ENCODE results near the gene LAMTOR3.

The LAMTOR3 gene

GRCh38 chr4:99863804-99864203 is 30.4 kb downstream of the LAMTOR3 start:
- FAIRE-seq (no peak), DNase-seq (ENCODE audit: insufficient read length, low spot score) (no peak)

GRCh38 chr4:99861120-99861905 is 32.9 kb downstream of the LAMTOR3 start:
- DNase-seq (ENCODE audit: insufficient read length, low spot score) = no peak
- FAIRE-seq = no peak

- DNase-seq (ENCODE audit: insufficient read length, low spot score) = no peak
- no peak for FAIRE-seq
Measured at GRCh38 chr4:99860521-99860920, 33.7 kb downstream of the LAMTOR3 start.

GRCh38 chr4:99859618-99860017 is 34.6 kb downstream of the LAMTOR3 start:
- DNase-seq (ENCODE audit: insufficient read length, low spot score) (no peak), FAIRE-seq (no peak)

- DNase-seq (ENCODE audit: insufficient read length, low spot score) (no peak), FAIRE-seq (no peak)
Measured at GRCh38 chr4:99857307-99857706, 36.9 kb downstream of the LAMTOR3 start.

GRCh38 chr4:99856166-99856565 is 38.1 kb downstream of the LAMTOR3 start:
- FAIRE-seq (no peak), DNase-seq (ENCODE audit: insufficient read length, low spot score) (no peak)

GRCh38 chr4:99855678-99856077 is 38.5 kb downstream of the LAMTOR3 start:
- FAIRE-seq (no peak), DNase-seq (ENCODE audit: insufficient read length, low spot score) (no peak)

- FAIRE-seq = no peak
- no peak for DNase-seq (ENCODE audit: insufficient read length, low spot score)
Measured at GRCh38 chr4:99853999-99854398, 40.2 kb downstream of the LAMTOR3 start.

- no peak for FAIRE-seq
Measured at GRCh38 chr4:99853190-99853589, 41.0 kb downstream of the LAMTOR3 start.

GRCh38 chr4:99852199-99852749 is 42.0 kb downstream of the LAMTOR3 start:
- FAIRE-seq (no peak), DNase-seq (ENCODE audit: insufficient read length, low spot score) (no peak)

More at GRCh38 chr4:99853190-99853589, 41.0 kb downstream of the LAMTOR3 start:
- DNase-seq (ENCODE audit: insufficient read length, low spot score) = no peak

GRCh38 chr4:99848591-99849001 is 45.6 kb downstream of the LAMTOR3 start:
- no peak for DNase-seq (ENCODE audit: insufficient read length, low spot score)
- no peak for FAIRE-seq

- DNase-seq (ENCODE audit: insufficient read length, low spot score) (no peak), FAIRE-seq (no peak)
Measured at GRCh38 chr4:99847362-99847976, 46.8 kb downstream of the LAMTOR3 start.

GRCh38 chr4:99846891-99847290 is 47.3 kb downstream of the LAMTOR3 start:
- no peak for DNase-seq (ENCODE audit: insufficient read length, low spot score)
- FAIRE-seq = no peak

- DNase-seq (ENCODE audit: insufficient read length, low spot score) = no peak
- no peak for FAIRE-seq
Measured at GRCh38 chr4:99845708-99846469, 48.3 kb downstream of the LAMTOR3 start.

GRCh38 chr4:99845179-99845578 is 49.0 kb downstream of the LAMTOR3 start:
- DNase-seq (ENCODE audit: insufficient read length, low spot score) (no peak), FAIRE-seq (no peak)

GRCh38 chr4:99844048-99844447 is 50.2 kb downstream of the LAMTOR3 start:
- DNase-seq (ENCODE audit: insufficient read length, low spot score) = no peak
- FAIRE-seq = no peak

GRCh38 chr4:99843413-99843812 is 50.8 kb downstream of the LAMTOR3 start:
- no peak for FAIRE-seq

GRCh38 chr4:99841129-99841528 is 53.1 kb downstream of the LAMTOR3 start:
- no peak for DNase-seq (ENCODE audit: insufficient read length, low spot score)
- FAIRE-seq = no peak

More at GRCh38 chr4:99843413-99843812, 50.8 kb downstream of the LAMTOR3 start:
- no peak for DNase-seq (ENCODE audit: insufficient read length, low spot score)

GRCh38 chr4:99838927-99839326 is 55.3 kb downstream of the LAMTOR3 start:
- no peak for DNase-seq (ENCODE audit: insufficient read length, low spot score)

GRCh38 chr4:99835942-99836341 is 58.3 kb downstream of the LAMTOR3 start:
- FAIRE-seq (no peak), DNase-seq (ENCODE audit: insufficient read length, low spot score) (no peak)

More at GRCh38 chr4:99838927-99839326, 55.3 kb downstream of the LAMTOR3 start:
- no peak for FAIRE-seq

GRCh38 chr4:99834569-99834968 is 59.7 kb downstream of the LAMTOR3 start:
- FAIRE-seq (no peak), DNase-seq (ENCODE audit: insufficient read length, low spot score) (no peak)
